ENCODE data around the gene MAP3K4.

DNA sequence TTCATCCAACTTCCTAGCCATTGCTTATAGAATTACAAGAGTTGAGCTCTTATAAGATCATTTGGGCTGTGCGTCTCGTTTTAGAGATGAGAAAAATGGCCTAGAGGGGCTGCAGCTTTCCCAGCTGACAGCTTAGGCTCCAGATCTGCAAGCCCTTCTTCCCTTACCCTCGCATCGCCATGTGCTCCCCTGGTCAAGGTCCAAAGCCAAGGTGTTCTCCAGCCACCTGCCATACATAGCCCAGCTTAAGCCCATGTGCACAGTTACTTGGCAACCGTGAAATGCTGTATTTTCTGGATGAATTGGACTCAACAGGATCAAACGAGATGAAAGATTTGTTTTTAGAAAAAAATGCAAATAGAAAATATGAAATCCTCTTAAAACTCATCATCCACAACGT is 7.9 kb downstream of the MAP3K4 start:
- TF ChIP-seq POLR2A (IDR thresholded peaks at IDR 0.05; ENCODE audit: low read depth, low read length), result no peak
- TF ChIP-seq POLR2AphosphoS5 (IDR thresholded peaks at IDR 0.05; ENCODE audit: low read depth, low read length), result no peak
- no peak for TF ChIP-seq POU2F2 (IDR thresholded peaks at IDR 0.05; ENCODE audit: low read depth, low read length)
- TF ChIP-seq TAF1 (IDR thresholded peaks at IDR 0.05; ENCODE audit: low read depth, low read length), result no peak
- TF ChIP-seq PAX5 (IDR thresholded peaks at IDR 0.05; ENCODE audit: insufficient read depth, low read length, severe bottlenecking), result no peak
